Calu3 (cell line): ENCODE data around the gene LHX3. TPM values are rescaled to one million over a fixed set of nuclear protein-coding genes. Genes with fewer than 3 reads are reported as not detected.

Experiments
- BruUV-seq: library from RNA; stranded (reverse); fragments of 400-500 nt; replicated peaks from 2 replicates; lab custom pipeline; 2021; lab: Mats Ljungman, UMichigan
- CTCF ChIA-PET: fragments of 300-600 bp; sonication (Branson Sonifier 250); formaldehyde crosslinking; loops from one replicate; lab custom pipeline; 2022; ENCODE audit warnings: antibody characterized with exemption; lab: Charles Lee
- DNase-seq: peaks from one replicate; pipeline ENCODE4 v3.0.0; 2022
- H3K27ac Mint-ChIP-seq: one replicate; pipeline ENCODE4 v1.8.0; 2022; ENCODE audit warnings: mixed read lengths; ENCODE audit not compliant: unreplicated experiment
- H3K27me3 Mint-ChIP-seq: one replicate; pipeline ENCODE4 v1.8.0; 2022; ENCODE audit warnings: mixed read lengths; ENCODE audit not compliant: unreplicated experiment
- H3K36me3 Mint-ChIP-seq: one replicate; pipeline ENCODE4 v1.8.0; 2022; ENCODE audit warnings: mild to moderate bottlenecking, moderate library complexity, mixed read lengths; ENCODE audit not compliant: insufficient read depth, unreplicated experiment
- H3K4me1 Mint-ChIP-seq: one replicate; pipeline ENCODE4 v1.8.0; 2022; ENCODE audit warnings: mild to moderate bottlenecking, low read depth, mixed read lengths; ENCODE audit not compliant: unreplicated experiment
- H3K4me3 Mint-ChIP-seq: one replicate; pipeline ENCODE4 v1.8.0; 2022; ENCODE audit warnings: mild to moderate bottlenecking, low read depth, moderate library complexity, mixed read lengths; ENCODE audit not compliant: unreplicated experiment
- H3K9me3 Mint-ChIP-seq: one replicate; pipeline ENCODE4 v1.8.0; 2022; ENCODE audit warnings: low read depth, mixed read lengths; ENCODE audit not compliant: unreplicated experiment
- CTCF ChIP-seq: fragments of 200-600 bp; IDR thresholded peaks from one replicate; pipeline ENCODE4 v1.8.0; 2022; ENCODE audit warnings: antibody characterized with exemption; ENCODE audit not compliant: unreplicated experiment
- intact Hi-C: fragments of 100-400 bp; cut with micrococcal nuclease; formaldehyde crosslinking; loops from one replicate; pipeline ENCODE4 v1.10.0; 2022; ENCODE audit not compliant: unreplicated experiment
- total RNA-seq: library from RNA; stranded (reverse); gene quantifications from 2 replicates; pipeline ENCODE4 v1.2.3, GENCODE V29; 2022

Gene LHX3
- total RNA-seq, 1 experiment from 2014 or later: not detected

DNA sequence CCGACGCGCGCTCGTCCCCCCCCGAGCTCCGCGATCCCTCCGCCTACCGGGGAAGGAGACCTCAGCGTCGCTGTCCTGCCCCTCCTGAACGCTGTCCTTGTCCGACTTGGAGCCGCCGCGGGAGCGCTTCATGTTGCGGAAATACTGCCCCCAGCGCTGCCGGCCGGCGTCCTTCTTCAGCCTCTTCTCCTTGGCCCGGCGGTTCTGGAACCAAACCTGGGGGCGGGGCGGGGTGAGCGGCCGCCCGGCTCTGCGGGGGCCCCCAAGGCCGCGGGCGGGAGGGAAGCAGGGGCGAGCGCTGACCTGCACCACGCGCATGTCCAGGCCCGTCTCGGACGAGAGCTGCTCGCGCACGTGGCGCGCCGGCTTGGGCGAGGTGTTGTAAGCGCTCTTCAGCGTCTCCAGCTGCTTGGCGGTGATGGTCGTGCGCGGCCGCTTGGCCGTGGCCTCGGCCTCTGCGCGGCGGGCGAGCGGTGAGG, 6.3 kb downstream of the LHX3 start:
- CTCF ChIA-PET: no interaction called here
- no peaks in the 10 kb centered on the region for H3K9me3 Mint-ChIP-seq
- no TSS peak for BruUV-seq
- no peak overlapping the region for H3K27ac Mint-ChIP-seq
- peaks cover 39% of the 10 kb centered on the region for H3K27me3 Mint-ChIP-seq
- TF ChIP-seq CTCF: no peak
- DNase-seq: no peak
- intact Hi-C loops: no loop called here
- no peak overlapping the region for H3K4me3 Mint-ChIP-seq
- no peaks in the 10 kb centered on the region for H3K36me3 Mint-ChIP-seq
- peaks cover 9% of the 10 kb centered on the region for H3K4me1 Mint-ChIP-seq

DNA sequence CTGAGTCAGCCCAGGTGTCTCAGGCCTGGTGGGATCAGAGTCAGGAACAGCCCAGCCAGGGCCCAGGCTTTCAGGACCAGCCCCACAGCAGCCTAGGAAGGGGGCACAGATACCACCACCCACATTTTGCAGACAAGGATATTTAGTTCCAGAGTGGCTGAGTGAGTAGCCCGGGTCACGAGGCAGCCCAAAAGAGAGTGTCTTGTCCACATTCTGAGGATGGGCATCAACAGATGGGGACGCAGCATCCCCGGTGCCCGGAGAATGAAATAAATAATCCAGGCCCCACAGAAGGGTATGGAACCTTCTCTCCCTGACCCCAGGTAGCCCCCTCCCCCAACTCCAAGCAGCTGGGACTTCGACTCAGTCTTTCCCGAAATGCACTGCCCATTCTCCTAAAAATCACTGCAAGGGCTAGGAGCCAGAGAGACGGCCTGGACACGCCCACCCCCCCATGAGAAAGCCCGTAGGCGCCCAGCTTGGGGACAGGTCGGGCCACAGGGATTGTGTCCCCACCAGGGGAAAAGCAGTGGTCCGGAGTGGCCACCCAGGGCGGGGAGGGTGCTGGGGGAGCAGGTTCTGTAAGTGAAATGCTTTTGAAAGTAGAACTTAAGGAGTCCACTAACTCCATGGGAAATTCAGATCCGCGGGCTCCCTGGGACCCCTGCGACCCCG, 6.9 kb downstream of the LHX3 start:
- CTCF ChIA-PET: interaction anchor here (0.6 kb wide), 1 partner anchor 30 kb away, joined by 3 read pairs; no protein-coding TSS in a partner anchor
- Mint-ChIP-seq H3K4me3 (no peak overlapping the region), H3K4me1 (peaks cover 9% of the 10 kb centered on the region), H3K27me3 (peaks cover 39% of the 10 kb centered on the region), H3K9me3 (no peaks in the 10 kb centered on the region), H3K27ac (no peak overlapping the region), H3K36me3 (no peaks in the 10 kb centered on the region)
- intact Hi-C loops: no loop called here
- DNase-seq: no peak
- BruUV-seq: no TSS peak
- no peak for TF ChIP-seq CTCF

GRCh38 chr9:136197084-136197875, 7.6 kb downstream of the LHX3 start:
- Mint-ChIP-seq H3K4me3 (no peak overlapping the region), H3K4me1 (peaks cover 9% of the 10 kb centered on the region), H3K27me3 (peaks cover 39% of the 10 kb centered on the region), H3K27ac (no peak overlapping the region), H3K9me3 (no peaks in the 10 kb centered on the region), H3K36me3 (no peaks in the 10 kb centered on the region)
- DNase-seq: no peak
- intact Hi-C loops: no loop called here
- no TSS peak for BruUV-seq
- no peak for TF ChIP-seq CTCF
- CTCF ChIA-PET: interaction anchor here (0.6 to 0.7 kb wide), 2 partner anchors 12 to 31 kb away, joined by 3 read pairs; no protein-coding TSS in a partner anchor

- CTCF ChIA-PET: no interaction called here
- Mint-ChIP-seq H3K27ac (no peak overlapping the region), H3K9me3 (no peaks in the 10 kb centered on the region), H3K4me3 (no peak overlapping the region), H3K27me3 (peaks cover 42% of the 10 kb centered on the region), H3K36me3 (no peaks in the 10 kb centered on the region), H3K4me1 (peaks cover 9% of the 10 kb centered on the region)
- DNase-seq: no peak
- no peak for TF ChIP-seq CTCF
- intact Hi-C loops: no loop called here
- no TSS peak for BruUV-seq
Measured at GRCh38 chr9:136196404-136197083, 8.4 kb downstream of the LHX3 start.
